Stimulated activated memory B cell treated with anti-CD40 and anti-IgM and Interleukin-4, amounts not matched to agents 10 μg/mL and 1 μg/mL and 100 μg/mL, for 72 hours (primary cell): Measurements from ENCODE around the gene SLC35F6.
"Not testable (repeated sequence)": the region's sequence is repeated elsewhere in the genome, so short reads cannot be mapped to it uniquely, and the experiment has no call there.

ENCODE experiments used
- ATAC-seq: fragments of 150-1000 bp; cut with Tn5 transposase; 2 replicates; pipeline ENCODE4 v1.10.0; 2021
- H3K27ac Mint-ChIP-seq: one replicate; pipeline ENCODE4 v1.8.0; 2022; ENCODE audit warnings: mild to moderate bottlenecking, mixed read lengths
- H3K27me3 Mint-ChIP-seq: one replicate; pipeline ENCODE4 v1.8.0; 2022; ENCODE audit warnings: mixed read lengths
- H3K36me3 Mint-ChIP-seq: one replicate; pipeline ENCODE4 v1.8.0; 2022; ENCODE audit warnings: mixed read lengths
- H3K4me1 Mint-ChIP-seq: one replicate; pipeline ENCODE4 v1.8.0; 2022; ENCODE audit warnings: mixed read lengths
- H3K4me3 Mint-ChIP-seq: one replicate; pipeline ENCODE4 v1.8.0; 2022; ENCODE audit warnings: mild to moderate bottlenecking, moderate library complexity, mixed read lengths
- H3K9me3 Mint-ChIP-seq: one replicate; pipeline ENCODE4 v1.8.0; 2022; ENCODE audit warnings: mixed read lengths

Gene SLC35F6

DNA sequence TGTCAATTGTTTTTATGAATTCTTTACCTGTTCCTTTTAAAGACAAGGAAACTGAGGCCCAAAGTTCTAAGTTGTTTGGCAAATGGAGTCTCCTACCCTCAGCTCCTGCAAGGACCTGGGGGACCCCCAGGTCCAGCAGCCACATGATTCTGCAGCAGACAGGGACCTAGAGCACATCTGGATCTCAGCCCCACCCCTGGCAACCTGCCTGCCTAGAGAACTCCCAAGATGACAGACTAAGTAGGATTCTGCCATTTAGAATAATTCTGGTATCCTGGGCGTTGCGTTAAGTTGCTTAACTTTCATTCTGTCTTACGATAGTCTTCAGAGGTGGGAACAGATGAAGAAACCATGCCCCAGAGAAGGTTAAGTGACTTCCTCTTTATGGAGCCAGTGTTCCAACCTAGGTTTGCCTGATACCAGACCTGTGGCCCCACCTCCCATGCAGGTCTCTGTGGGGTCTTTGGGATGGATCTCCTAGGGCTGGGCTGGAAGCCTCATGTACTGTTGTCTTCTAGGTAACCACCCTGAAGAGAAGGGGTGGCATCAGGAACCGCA lies 16.2 kb downstream of the SLC35F6 start:
- H3K36me3 Mint-ChIP-seq: peaks cover 59% of the 10 kb centered on the region
- ATAC-seq: no peak
- no peak overlapping the region for H3K27ac Mint-ChIP-seq
- H3K4me1 Mint-ChIP-seq: no peaks in the 10 kb centered on the region
- H3K4me3 Mint-ChIP-seq: no peak overlapping the region
- H3K9me3 Mint-ChIP-seq: no peaks in the 10 kb centered on the region
- H3K27me3 Mint-ChIP-seq: no peaks in the 10 kb centered on the region

- H3K27ac Mint-ChIP-seq: no peak overlapping the region
- no peaks in the 10 kb centered on the region for H3K9me3 Mint-ChIP-seq
- no peak overlapping the region for H3K4me3 Mint-ChIP-seq
- peaks cover 4% of the 10 kb centered on the region for H3K27me3 Mint-ChIP-seq
- H3K36me3 Mint-ChIP-seq: peaks cover 35% of the 10 kb centered on the region
- ATAC-seq: no peak
- H3K4me1 Mint-ChIP-seq: peaks cover 6% of the 10 kb centered on the region
Measured at GRCh38 chr2:26782876-26783704, 19.0 kb downstream of the SLC35F6 start.

DNA sequence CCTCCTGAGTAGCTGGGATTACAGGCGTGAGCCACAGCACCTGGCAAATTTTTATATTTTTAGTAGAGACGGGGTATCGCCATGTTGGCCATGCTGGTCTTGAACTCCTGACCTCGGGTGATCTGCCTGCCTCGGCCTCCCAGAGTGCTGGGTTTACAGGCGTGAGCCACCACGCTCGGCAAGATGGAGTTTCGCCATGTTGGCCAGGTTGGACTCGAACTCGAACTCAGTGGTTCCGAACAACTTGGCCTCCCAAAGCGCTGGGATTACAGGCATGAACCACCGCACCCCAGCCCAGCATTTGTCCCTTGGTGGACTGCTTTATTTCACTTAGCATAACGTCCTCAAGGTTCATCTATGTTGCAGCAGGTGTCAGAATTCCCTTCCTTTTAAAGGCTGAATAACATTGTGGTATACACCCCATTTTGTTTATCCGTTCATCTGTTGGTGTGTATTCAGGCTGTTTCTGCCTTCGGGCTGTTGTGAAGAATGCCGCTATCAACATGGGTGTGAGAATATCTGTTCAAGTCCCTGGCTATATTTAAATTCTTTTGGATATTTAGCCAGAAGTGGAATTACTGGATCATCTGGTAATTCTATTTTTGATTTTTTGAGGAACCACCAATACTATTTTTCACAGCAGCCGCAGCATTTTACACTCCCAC lies 20.6 kb downstream of the SLC35F6 start:
- Mint-ChIP-seq H3K9me3 (no peaks in the 10 kb centered on the region), H3K4me3 (peak overlapping the region; percentile 75), H3K4me1 (peaks cover 6% of the 10 kb centered on the region), H3K36me3 (peaks cover 20% of the 10 kb centered on the region), H3K27ac (no peak overlapping the region), H3K27me3 (peaks cover 20% of the 10 kb centered on the region)
- no peak for ATAC-seq

- Mint-ChIP-seq H3K4me3 (peak within 1 kb of the TSS; percentile 75), H3K4me1 (peaks cover 6% of the 10 kb centered on the region), H3K9me3 (no peaks in the 10 kb centered on the region), H3K27me3 (peaks cover 25% of the 10 kb centered on the region), H3K36me3 (peaks cover 11% of the 10 kb centered on the region), H3K27ac (peak within 1 kb of the TSS; percentile 51)
- ATAC-seq: peak; percentile 100
Measured at GRCh38 chr2:26785431-26786206, 21.5 kb downstream of the SLC35F6 start, which contains the start of gene CENPA. Gene CENPA (plus strand): TSS chr2:26786056. CDS start chr2:26786197, 141 bp downstream.

- H3K27ac Mint-ChIP-seq: no peak overlapping the region
- H3K4me1 Mint-ChIP-seq: peaks cover 6% of the 10 kb centered on the region
- ATAC-seq: peak; percentile 21
- peaks cover 25% of the 10 kb centered on the region for H3K27me3 Mint-ChIP-seq
- H3K36me3 Mint-ChIP-seq: peaks cover 3% of the 10 kb centered on the region
- H3K4me3 Mint-ChIP-seq: peak overlapping the region; percentile 74
- H3K9me3 Mint-ChIP-seq: peaks cover 3% of the 10 kb centered on the region
Measured at GRCh38 chr2:26786207-26787028, 22.3 kb downstream of the SLC35F6 start.

DNA sequence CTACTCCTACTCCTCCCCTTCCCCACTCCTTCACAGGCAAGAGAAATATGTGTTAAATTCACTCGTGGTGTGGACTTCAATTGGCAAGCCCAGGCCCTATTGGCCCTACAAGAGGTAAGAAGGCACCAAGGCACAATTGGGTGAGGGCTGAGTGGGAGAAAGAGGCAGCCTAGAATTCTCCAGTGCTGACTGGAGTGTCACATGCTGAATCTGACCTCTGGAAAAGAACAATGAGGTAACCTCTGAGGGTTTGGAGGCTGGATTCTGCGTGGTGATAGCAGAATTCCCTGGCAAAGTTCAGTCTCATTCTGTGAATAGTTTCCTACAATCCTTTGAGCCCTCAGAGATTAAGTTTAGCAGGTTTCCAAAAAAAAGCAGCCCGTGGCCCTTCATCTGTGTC lies 28.6 kb downstream of the SLC35F6 start:
- peaks cover 3% of the 10 kb centered on the region for H3K9me3 Mint-ChIP-seq
- H3K4me1 Mint-ChIP-seq: no peaks in the 10 kb centered on the region
- no peak for ATAC-seq
- H3K27me3 Mint-ChIP-seq: peaks cover 25% of the 10 kb centered on the region
- no peak overlapping the region for H3K27ac Mint-ChIP-seq
- no peak overlapping the region for H3K4me3 Mint-ChIP-seq
- H3K36me3 Mint-ChIP-seq: no peaks in the 10 kb centered on the region

GRCh38 chr2:26793518-26793917 lies 29.4 kb downstream of the SLC35F6 start:
- no peaks in the 10 kb centered on the region for H3K4me1 Mint-ChIP-seq
- ATAC-seq: no peak
- H3K9me3 Mint-ChIP-seq: peaks cover 3% of the 10 kb centered on the region
- no peak overlapping the region for H3K4me3 Mint-ChIP-seq
- no peaks in the 10 kb centered on the region for H3K36me3 Mint-ChIP-seq
- peaks cover 17% of the 10 kb centered on the region for H3K27me3 Mint-ChIP-seq
- no peak overlapping the region for H3K27ac Mint-ChIP-seq

GRCh38 chr2:26795135-26795534 lies 31.1 kb downstream of the SLC35F6 start:
- H3K27ac Mint-ChIP-seq, ATAC-seq, H3K27me3 Mint-ChIP-seq, H3K4me1 Mint-ChIP-seq, H3K4me3 Mint-ChIP-seq, H3K9me3 Mint-ChIP-seq, H3K36me3 Mint-ChIP-seq: not testable (repeated sequence)

- Mint-ChIP-seq H3K36me3 (no peaks in the 10 kb centered on the region), H3K9me3 (no peaks in the 10 kb centered on the region), H3K4me1 (no peaks in the 10 kb centered on the region), H3K27me3 (no peaks in the 10 kb centered on the region), H3K27ac (no peak overlapping the region), H3K4me3 (no peak overlapping the region)
- no peak for ATAC-seq
Measured at GRCh38 chr2:26801328-26801727, 37.2 kb downstream of the SLC35F6 start.

DNA sequence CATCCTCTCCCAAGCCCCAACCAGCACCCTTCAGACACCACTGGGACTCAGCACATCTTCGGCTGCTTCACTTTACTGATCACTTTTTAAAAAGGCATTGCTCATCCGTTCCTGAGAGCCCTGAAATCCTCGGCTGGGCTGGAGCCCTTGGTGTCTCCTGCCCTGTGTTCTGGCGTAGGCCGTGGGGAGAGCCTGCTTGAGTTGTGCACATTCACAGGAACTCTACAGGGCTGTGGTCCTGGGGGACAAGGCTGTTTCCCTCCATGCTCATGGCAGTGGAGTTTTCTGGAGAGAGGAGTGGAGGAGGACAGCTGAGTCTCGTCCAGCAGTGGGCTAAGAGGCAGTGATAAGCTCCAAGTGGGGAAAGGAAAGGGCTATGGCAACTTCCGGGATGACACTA lies 37.7 kb downstream of the SLC35F6 start:
- no peak for ATAC-seq
- no peaks in the 10 kb centered on the region for H3K36me3 Mint-ChIP-seq
- H3K4me1 Mint-ChIP-seq: no peaks in the 10 kb centered on the region
- no peaks in the 10 kb centered on the region for H3K27me3 Mint-ChIP-seq
- H3K4me3 Mint-ChIP-seq: no peak overlapping the region
- no peaks in the 10 kb centered on the region for H3K9me3 Mint-ChIP-seq
- no peak overlapping the region for H3K27ac Mint-ChIP-seq

- no peaks in the 10 kb centered on the region for H3K36me3 Mint-ChIP-seq
- no peaks in the 10 kb centered on the region for H3K4me1 Mint-ChIP-seq
- H3K27me3 Mint-ChIP-seq: no peaks in the 10 kb centered on the region
- H3K4me3 Mint-ChIP-seq: no peak overlapping the region
- ATAC-seq: no peak
- no peak overlapping the region for H3K27ac Mint-ChIP-seq
- H3K9me3 Mint-ChIP-seq: no peaks in the 10 kb centered on the region
Measured at GRCh38 chr2:26805241-26805676, 41.2 kb downstream of the SLC35F6 start.

DNA sequence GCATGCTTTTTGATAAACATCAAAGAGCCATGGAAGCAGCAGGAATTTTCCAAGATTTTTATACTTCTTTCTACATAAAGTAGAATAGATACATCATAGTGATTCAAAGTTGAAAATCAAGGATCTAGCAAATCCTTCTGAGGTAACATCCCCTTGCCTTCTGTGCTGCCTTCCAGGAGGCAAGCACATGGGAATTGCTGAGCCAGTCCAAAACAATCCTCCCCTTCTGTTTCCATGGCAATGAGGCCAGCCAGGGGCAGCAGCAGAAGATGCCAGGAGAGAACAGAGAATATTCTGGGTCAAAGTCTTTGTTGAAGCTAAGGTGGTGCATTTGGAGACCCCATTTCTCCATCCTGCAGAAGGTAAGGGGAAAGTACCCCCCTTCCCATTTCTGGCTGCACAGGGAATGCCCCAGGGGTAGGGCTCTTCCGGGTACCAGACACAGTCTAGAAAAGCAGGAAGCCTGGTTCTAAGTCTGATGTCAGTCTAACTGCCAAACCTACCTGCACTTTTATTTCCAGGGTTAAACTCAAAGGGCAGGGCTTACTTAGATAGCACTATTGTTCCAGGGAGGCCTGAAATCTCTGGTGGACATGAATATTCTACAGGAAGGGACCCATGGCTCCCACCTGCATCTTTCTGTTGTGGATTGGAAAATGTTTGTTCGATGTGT lies 43.8 kb downstream of the SLC35F6 start:
- H3K4me1 Mint-ChIP-seq: no peaks in the 10 kb centered on the region
- H3K27ac Mint-ChIP-seq: no peak overlapping the region
- no peak for ATAC-seq
- peaks cover 19% of the 10 kb centered on the region for H3K27me3 Mint-ChIP-seq
- no peaks in the 10 kb centered on the region for H3K36me3 Mint-ChIP-seq
- no peaks in the 10 kb centered on the region for H3K9me3 Mint-ChIP-seq
- no peak overlapping the region for H3K4me3 Mint-ChIP-seq

DNA sequence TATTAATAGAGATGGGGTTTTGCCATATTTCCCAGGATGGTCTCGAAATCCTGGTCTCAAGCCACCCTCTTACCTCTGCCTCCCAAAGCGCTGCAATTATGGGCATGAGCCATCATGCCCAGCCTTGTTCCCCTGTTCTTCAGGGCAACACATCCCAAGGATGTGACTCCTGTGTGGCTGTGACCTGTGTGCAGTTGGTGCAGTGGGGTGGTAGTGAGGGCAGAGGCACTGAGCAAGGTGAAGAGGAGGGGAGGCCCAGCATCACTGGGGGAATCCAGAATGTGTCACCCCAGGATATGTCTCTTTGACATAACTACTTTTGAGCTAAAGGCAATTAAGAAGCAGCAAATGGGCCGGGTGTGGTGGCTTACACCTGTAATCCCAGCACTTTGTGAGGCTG lies 45.1 kb downstream of the SLC35F6 start:
- H3K36me3 Mint-ChIP-seq: no peaks in the 10 kb centered on the region
- no peak overlapping the region for H3K4me3 Mint-ChIP-seq
- H3K27ac Mint-ChIP-seq: no peak overlapping the region
- peaks cover 32% of the 10 kb centered on the region for H3K27me3 Mint-ChIP-seq
- no peak for ATAC-seq
- H3K4me1 Mint-ChIP-seq: no peaks in the 10 kb centered on the region
- no peaks in the 10 kb centered on the region for H3K9me3 Mint-ChIP-seq
